Ovary (tissue), 10 donors: Measurements from ENCODE around the gene IRX4. TPM values are rescaled to one million over a fixed set of nuclear protein-coding genes. Genes with fewer than 3 reads are reported as not detected.

Experiments
- DNase-seq, 5 donors: peaks; one replicate each; pipeline ENCODE4 v3.0.0-alpha.2; 2019 to 2020
- H3K27ac ChIP-seq, 2 donors: fragments of 200-600 bp; one replicate each; pipeline versions ENCODE4 v1.5.1 to v1.8.0; 2019 to 2022
- H3K27me3 ChIP-seq: fragments of 200-600 bp; one replicate; pipeline ENCODE4 v1.8.0; 2022
- H3K36me3 ChIP-seq: fragments of 200-600 bp; sonication (generic); one replicate; pipeline ENCODE4 v1.5.1; 2019
- H3K4me1 ChIP-seq: one replicate; pipeline ENCODE4 v1.8.1; 2013; ENCODE audit warnings: mild to moderate bottlenecking, moderate library complexity; ENCODE audit not compliant: insufficient read depth
- H3K4me3 ChIP-seq: fragments of 200-600 bp; sonication (generic); one replicate; pipeline ENCODE4 v1.5.1; 2017
- H3K9me3 ChIP-seq, 2 donors: fragments of 200-600 bp in 1 of 2; sonication (generic) in 1 of 2; one replicate each; pipeline versions ENCODE4 v1.5.1 to v1.8.1; 2013 to 2019; ENCODE audit warnings: mild to moderate bottlenecking in 1 of 2, moderate library complexity in 1 of 2
- EP300 ChIP-seq: sonication (generic); formaldehyde crosslinking; IDR thresholded peaks from one replicate; pipeline ENCODE4 v1.6.1; 2017; ENCODE audit warnings: antibody characterized with exemption
- POLR2A ChIP-seq: fragments of 450-650 bp; IDR thresholded peaks from one replicate; pipeline ENCODE4 v1.6.1; 2017; ENCODE audit warnings: antibody characterized with exemption, mild to moderate bottlenecking, moderate library complexity
- WGBS, 3 donors: extraction: QIAGEN DNeasy Blood & Tissue Kit in 1 of 3; methylation state at CpG; one replicate each; pipeline versions ENCODE4 v1.1.5 to v1.1.7; 2013 to 2017; 5-methylcytosine and 5-hydroxymethylcytosine counted together
- intact Hi-C, 4 donors: fragments of 100-400 bp; cut with DNase I; formaldehyde crosslinking; loops; one replicate each; pipeline versions ENCODE4 v1.11.0 to v1.15.1; 2022 to 2023
- long read RNA-seq, 3 donors: library from polyadenylated mRNA in 2 of 3; unstranded in 2 of 3; transcript quantifications; one replicate each; pipeline ENCODE4 v2.0.0 and lab custom pipeline, GENCODE V29; 2021 to 2026
- polyA plus RNA-seq, 2 donors: library from polyadenylated mRNA; stranded (reverse); fragments of 200-250 nt in 1 of 2; fragments of 350-450 nt in 1 of 2; fragmentation: Illumina TruSeq in 1 of 2; extraction: RNeasy Lipid Tissue Mini Kit (QIAGEN cat#74804) in 1 of 2; gene quantifications; one replicate each; pipeline ENCODE4 v1.2.3, GENCODE V29; 2013 to 2014
- total RNA-seq, 7 donors: library from RNA; depleted of rRNA in 2 of 7; stranded (reverse); fragments of >200 nt in 2 of 7; fragmentation: NEBNext Ultra II Directional in 3 of 7; extraction: Animal tissue kit (Norgen Biotek cat#: 25700) in 3 of 7; gene quantifications; one replicate each; pipeline versions ENCODE4 v1.1.0 to v1.2.4, GENCODE V29; 2016 to 2023
- TF ChIP-seq, protein P1 (sequence below), 3 donors: fragments of 450-650 bp in 2 of 3; fragments of 200-600 bp in 1 of 3; IDR thresholded peaks; one replicate each; pipeline versions ENCODE4 v1.5.1 to v1.8.0; 2016 to 2022; ENCODE audit warnings: antibody characterized with exemption in 3 of 3, mild to moderate bottlenecking in 1 of 3
- donor health status: DM: no; HTN: no; CAD: no; lungs with moderate emphysema.
- donor health status: DM: no; HTN: no; CAD: no.
- donor health status: Bipolar disorder and iron deficiency.
- donor health status: DM: yes; HTN: yes; CAD: no.
- donor health status: DM: no; HTN: no; CAD: no.
- donor health status: DM: yes; HTN: yes; CAD: no.

Gene IRX4
- total RNA-seq (under 1 TPM in 1 of 7 donors, not detected in 6; 0.23 TPM), polyA plus RNA-seq (not detected)
- long read RNA-seq, donor 1: 0 reads
- long read RNA-seq, donor 2, partial matches to known transcripts: 0 of 2 reads
- long read RNA-seq, donor 2, other reads (novel, unspliced or antisense): 0 of 2 reads
- long read RNA-seq, donor 3: 0 reads

GRCh38 chr5:1882337-1883119 is at the start of gene IRX4:
Gene IRX4, minus strand, starts transcription at chr5:1882925. Its CDS starts 278 bp downstream, at chr5:1882647.
- H3K27me3 ChIP-seq: no peaks in the 10 kb centered on the region
- no peak for TF ChIP-seq POLR2A
- H3K9me3 ChIP-seq: peaks cover 0 to 4% of the 10 kb centered on the region in 2 donors
- H3K27ac ChIP-seq: no peak within 1 kb of the TSS
- H3K4me3 ChIP-seq: no peak within 1 kb of the TSS
- no peak for DNase-seq
- peaks cover 4% of the 10 kb centered on the region for H3K4me1 ChIP-seq
- H3K36me3 ChIP-seq: no peaks in the 10 kb centered on the region
- intact Hi-C loops: no loop called here
- WGBS, 3 donors: 1% methylated on average over 70 to 82 of the region's 83 CpGs

DNA sequence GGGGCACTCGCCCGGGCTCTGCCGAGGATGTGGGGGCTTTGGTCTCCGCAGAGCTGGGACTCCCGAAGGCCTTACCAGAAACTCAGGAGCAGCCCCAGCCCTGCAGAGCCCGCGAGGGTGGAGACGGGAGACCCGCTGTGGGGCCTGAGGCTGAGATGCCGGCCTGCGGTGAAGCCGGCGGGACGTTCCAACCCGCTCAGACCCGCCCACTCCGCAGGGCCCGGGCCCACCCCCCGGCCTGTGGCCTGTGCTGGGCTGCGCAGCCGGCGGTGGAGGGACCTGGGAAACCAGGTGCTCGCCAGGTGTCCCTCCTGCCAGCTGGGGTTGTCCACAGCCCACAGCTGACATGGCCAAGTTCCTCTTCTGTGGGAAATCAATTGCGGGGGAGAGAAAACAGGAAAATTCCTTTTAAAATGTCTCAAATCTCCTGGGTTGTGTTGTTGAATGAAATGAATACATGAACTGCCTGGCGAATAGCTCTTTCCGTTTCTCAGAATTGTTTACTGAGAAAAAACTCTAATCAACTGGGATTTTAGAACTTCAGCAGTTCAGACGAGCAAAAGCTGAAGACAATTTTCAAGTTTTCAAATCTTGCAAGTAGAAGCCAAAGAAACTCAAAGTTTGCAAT is 49.0 kb upstream of the IRX4 start:
- Histone ChIP-seq H3K4me1 (peaks cover 12% of the 10 kb centered on the region), H3K9me3 (no peaks in the 10 kb centered on the region), H3K27me3 (no peaks in the 10 kb centered on the region), H3K36me3 (no peaks in the 10 kb centered on the region), H3K4me3 (peak overlapping the region; percentile 37), H3K27ac (peak overlapping the region; percentile 40 to 89)
- intact Hi-C loops: no loop called here
- 1 to 4% (median 3%) methylated on average over 26 to 27 of the region's 27 CpGs for whole genome bisulfite sequencing, 3 donors
- peak; percentile 56 to 79 (median 65) for DNase-seq
- no peak for TF ChIP-seq EP300
- no peak for TF ChIP-seq POLR2A

- DNase-seq: peak; percentile 37 to 79 (median 60)
- TF ChIP-seq, protein P1, sequence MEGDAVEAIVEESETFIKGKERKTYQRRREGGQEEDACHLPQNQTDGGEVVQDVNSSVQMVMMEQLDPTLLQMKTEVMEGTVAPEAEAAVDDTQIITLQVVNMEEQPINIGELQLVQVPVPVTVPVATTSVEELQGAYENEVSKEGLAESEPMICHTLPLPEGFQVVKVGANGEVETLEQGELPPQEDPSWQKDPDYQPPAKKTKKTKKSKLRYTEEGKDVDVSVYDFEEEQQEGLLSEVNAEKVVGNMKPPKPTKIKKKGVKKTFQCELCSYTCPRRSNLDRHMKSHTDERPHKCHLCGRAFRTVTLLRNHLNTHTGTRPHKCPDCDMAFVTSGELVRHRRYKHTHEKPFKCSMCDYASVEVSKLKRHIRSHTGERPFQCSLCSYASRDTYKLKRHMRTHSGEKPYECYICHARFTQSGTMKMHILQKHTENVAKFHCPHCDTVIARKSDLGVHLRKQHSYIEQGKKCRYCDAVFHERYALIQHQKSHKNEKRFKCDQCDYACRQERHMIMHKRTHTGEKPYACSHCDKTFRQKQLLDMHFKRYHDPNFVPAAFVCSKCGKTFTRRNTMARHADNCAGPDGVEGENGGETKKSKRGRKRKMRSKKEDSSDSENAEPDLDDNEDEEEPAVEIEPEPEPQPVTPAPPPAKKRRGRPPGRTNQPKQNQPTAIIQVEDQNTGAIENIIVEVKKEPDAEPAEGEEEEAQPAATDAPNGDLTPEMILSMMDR (IDR thresholded peaks at IDR 0.05): no peak
- TF ChIP-seq EP300 (no peak), POLR2A (no peak)
- intact Hi-C loops: no loop called here
- WGBS, 3 donors: 0 to 1% (median 0%) methylated on average over 22 to 66 of the region's 66 CpGs
- no peaks in the 10 kb centered on the region for H3K27me3 ChIP-seq
- H3K9me3 ChIP-seq: no peaks in the 10 kb centered on the region
- no peaks in the 10 kb centered on the region for H3K36me3 ChIP-seq
- peaks cover 12% of the 10 kb centered on the region for H3K4me1 ChIP-seq
- H3K4me3 ChIP-seq: peak overlapping the region; percentile 37
- H3K27ac ChIP-seq: peak overlapping the region; percentile 40 to 89
Measured at GRCh38 chr5:1930880-1931603, 48.3 kb upstream of the IRX4 start.

GRCh38 chr5:1930501-1930879 is 47.8 kb upstream of the IRX4 start:
- Histone ChIP-seq H3K4me1 (peaks cover 12% of the 10 kb centered on the region), H3K9me3 (no peaks in the 10 kb centered on the region), H3K4me3 (peak overlapping the region; percentile 37), H3K27me3 (no peaks in the 10 kb centered on the region), H3K27ac (peak overlapping the region; percentile 40 to 89), H3K36me3 (no peaks in the 10 kb centered on the region)
- intact Hi-C loops: no loop called here
- WGBS, 3 donors: 23 to 36% (median 27%) methylated on average over 11 to 27 of the region's 27 CpGs
- TF ChIP-seq, protein P1 (IDR thresholded peaks at IDR 0.05): no peak
- no peak for TF ChIP-seq POLR2A
- TF ChIP-seq EP300: no peak
- DNase-seq: peak in 2 of 5 donors; percentile 20 to 31
